ENCODE measurements around the gene OR2V1. TPM values are rescaled to one million over a fixed set of nuclear protein-coding genes. Genes with fewer than 3 reads are reported as not detected.

Gene OR2V1
- total RNA-seq, 1 donor from 2014 or later, result not detected

DNA sequence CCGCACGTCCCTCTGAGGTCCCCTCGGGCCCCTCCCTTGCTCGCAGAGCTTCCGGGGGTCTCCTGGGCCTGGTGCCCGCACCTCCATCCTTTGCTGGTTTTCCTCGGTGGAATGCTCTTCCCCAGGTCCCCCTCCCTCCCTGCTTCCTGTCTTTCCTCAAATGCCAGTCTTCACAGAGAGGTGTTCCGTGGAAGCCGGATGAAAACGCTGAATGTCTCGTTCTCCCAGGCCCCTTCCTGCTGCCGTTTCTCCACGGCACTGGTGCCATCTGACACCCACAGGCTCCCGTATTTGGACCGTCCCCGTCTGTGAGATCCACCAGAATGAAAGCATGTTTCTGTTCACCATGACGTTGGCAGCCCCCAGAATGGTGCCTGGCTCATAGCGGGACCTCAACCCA is 4.1 kb downstream of the OR2V1 start:
- H3K4me3 ChIP-seq (ENCODE audit: low read depth, low read length), result no peak overlapping the region
- TF ChIP-seq CTCF (IDR thresholded peaks at IDR 0.05; ENCODE audit: insufficient read depth, low read length, poor library complexity, severe bottlenecking), result no peak
- DNase-seq (ENCODE audit: low read depth), result no peak
- no peaks in the 10 kb centered on the region for H3K36me3 ChIP-seq (ENCODE audit: control insufficient read depth, insufficient read depth, low read length)
- peaks cover 8% of the 10 kb centered on the region for H3K27me3 ChIP-seq (ENCODE audit: control insufficient read depth, insufficient read depth, low read length)

DNA sequence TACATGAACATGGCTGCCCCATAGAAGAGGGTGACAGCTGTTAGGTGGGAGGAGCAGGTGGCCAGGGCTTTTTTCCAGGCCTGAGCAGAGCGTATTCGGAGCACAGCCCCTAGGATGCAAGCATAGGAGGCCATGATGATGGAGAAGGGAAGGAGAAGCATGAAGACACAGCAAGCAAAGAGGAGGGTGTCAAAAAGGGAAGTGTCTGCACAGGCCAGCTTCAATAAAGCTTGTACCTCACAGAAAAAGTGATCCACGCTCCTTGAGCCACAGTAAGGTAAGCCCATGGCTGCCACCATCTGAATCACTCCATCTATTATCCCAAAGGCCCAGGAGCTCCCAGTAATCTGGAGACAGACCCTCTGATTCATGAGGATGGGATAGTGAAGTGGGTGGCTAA is 6.4 kb downstream of the OR2V1 start:
- TF ChIP-seq CTCF (IDR thresholded peaks at IDR 0.05; ENCODE audit: insufficient read depth, low read length, poor library complexity, severe bottlenecking), result no peak
- Histone ChIP-seq H3K4me3 (ENCODE audit: low read depth, low read length) (no peak overlapping the region), H3K36me3 (ENCODE audit: control insufficient read depth, insufficient read depth, low read length) (no peaks in the 10 kb centered on the region), H3K27me3 (ENCODE audit: control insufficient read depth, insufficient read depth, low read length) (peaks cover 4% of the 10 kb centered on the region)
- no peak for DNase-seq (ENCODE audit: low read depth)

GRCh38 chr5:181121675-181122561 is 9.1 kb downstream of the OR2V1 start:
- Histone ChIP-seq H3K27me3 (ENCODE audit: control insufficient read depth, insufficient read depth, low read length) (no peaks in the 10 kb centered on the region), H3K4me3 (ENCODE audit: low read depth, low read length) (no peak overlapping the region), H3K36me3 (ENCODE audit: control insufficient read depth, insufficient read depth, low read length) (no peaks in the 10 kb centered on the region)
- TF ChIP-seq CTCF (IDR thresholded peaks at IDR 0.05; ENCODE audit: insufficient read depth, low read length, poor library complexity, severe bottlenecking), result no peak
- no peak for DNase-seq (ENCODE audit: low read depth)

DNA sequence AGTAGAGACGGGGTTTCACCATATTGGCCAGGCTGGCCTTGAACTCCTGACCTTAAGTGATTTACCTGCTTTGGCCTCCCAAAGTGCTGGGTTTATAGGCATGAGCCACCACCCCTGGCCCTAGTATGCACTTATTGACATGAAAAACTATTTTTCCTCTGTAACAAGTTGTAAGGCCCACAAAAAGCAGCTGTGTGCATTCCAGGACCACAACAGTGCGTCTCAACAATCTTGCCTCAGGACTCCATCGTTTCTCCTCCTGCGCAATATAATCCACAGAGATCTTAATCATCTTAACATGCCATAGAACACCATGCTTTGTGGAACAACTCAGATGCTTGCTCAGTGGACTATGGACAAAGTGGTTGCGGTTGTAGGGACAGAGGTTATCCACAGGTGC is 10.2 kb downstream of the OR2V1 start:
- no peak for DNase-seq (ENCODE audit: low read depth)
- H3K36me3 ChIP-seq (ENCODE audit: control insufficient read depth, insufficient read depth, low read length), result no peaks in the 10 kb centered on the region
- TF ChIP-seq CTCF (IDR thresholded peaks at IDR 0.05; ENCODE audit: insufficient read depth, low read length, poor library complexity, severe bottlenecking), result no peak
- H3K27me3 ChIP-seq (ENCODE audit: control insufficient read depth, insufficient read depth, low read length), result no peaks in the 10 kb centered on the region
- H3K4me3 ChIP-seq (ENCODE audit: low read depth, low read length), result no peak overlapping the region

GRCh38 chr5:181120306-181120705 is 10.7 kb downstream of the OR2V1 start:
- DNase-seq (ENCODE audit: low read depth), result no peak
- H3K27me3 ChIP-seq (ENCODE audit: control insufficient read depth, insufficient read depth, low read length), result no peaks in the 10 kb centered on the region
- no peak overlapping the region for H3K4me3 ChIP-seq (ENCODE audit: low read depth, low read length)
- no peak for TF ChIP-seq CTCF (IDR thresholded peaks at IDR 0.05; ENCODE audit: insufficient read depth, low read length, poor library complexity, severe bottlenecking)
- no peaks in the 10 kb centered on the region for H3K36me3 ChIP-seq (ENCODE audit: control insufficient read depth, insufficient read depth, low read length)

GRCh38 chr5:181119105-181119504 is 11.9 kb downstream of the OR2V1 start:
- DNase-seq (ENCODE audit: low read depth), result no peak
- no peak overlapping the region for H3K4me3 ChIP-seq (ENCODE audit: low read depth, low read length)
- H3K36me3 ChIP-seq (ENCODE audit: control insufficient read depth, insufficient read depth, low read length), result no peaks in the 10 kb centered on the region
- no peak for TF ChIP-seq CTCF (IDR thresholded peaks at IDR 0.05; ENCODE audit: insufficient read depth, low read length, poor library complexity, severe bottlenecking)
- H3K27me3 ChIP-seq (ENCODE audit: control insufficient read depth, insufficient read depth, low read length), result peaks cover 6% of the 10 kb centered on the region

All from kidney epithelial cell (primary cell).